ENCODE data around the gene KNDC1.
"Not testable (repeated sequence)": the region's sequence is repeated elsewhere in the genome, so short reads cannot be mapped to it uniquely, and the experiment has no call there.

Gene KNDC1

DNA sequence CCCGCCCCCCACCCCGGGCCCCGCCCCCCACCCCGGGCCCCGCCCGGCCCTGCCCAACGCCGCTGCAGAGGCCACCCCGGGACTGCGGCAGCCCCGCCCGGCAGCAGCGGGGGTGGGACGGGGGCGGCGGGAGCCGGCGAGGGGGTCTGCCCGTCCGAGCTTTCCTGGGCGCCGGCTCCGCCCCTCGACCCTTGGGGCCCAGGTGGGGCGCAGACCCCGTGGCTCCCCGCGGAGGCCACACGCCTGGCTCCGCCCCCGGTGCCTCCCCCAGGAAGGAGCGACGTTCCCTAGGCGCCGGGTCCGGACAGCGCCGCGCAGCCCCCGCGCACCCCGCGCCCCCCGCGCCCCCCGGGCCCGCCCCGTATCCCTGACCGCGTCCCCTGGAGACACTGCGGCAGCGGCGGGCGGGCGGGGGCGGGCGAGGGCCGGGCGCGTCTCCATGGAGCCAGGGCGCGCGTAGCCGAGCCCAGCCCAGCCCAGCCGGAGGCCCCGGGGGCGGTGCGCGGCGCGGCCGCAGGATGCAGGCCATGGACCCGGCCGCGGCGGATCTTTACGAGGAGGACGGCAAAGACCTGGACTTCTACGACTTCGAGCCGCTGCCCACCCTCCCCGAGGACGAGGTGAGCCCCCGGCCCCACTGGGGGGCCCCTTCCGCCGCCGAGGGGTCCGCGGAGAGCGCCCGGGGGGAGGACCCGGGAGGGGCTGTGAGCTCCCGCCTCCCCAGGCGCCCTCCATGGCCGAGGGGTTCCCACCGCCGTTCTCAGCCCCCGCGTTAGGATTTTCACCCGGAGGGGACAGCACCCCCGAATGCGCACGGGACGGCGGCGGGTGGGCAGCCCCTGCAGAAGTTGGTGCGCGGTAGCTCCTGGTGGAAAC lies at the start of gene KNDC1:
Gene KNDC1 (plus strand): TSS at position 270 of the 876 bp plus-strand sequence. CDS start 249 bp downstream, at position 519.
- DNase-seq = peak; percentile 56

- no peak for DNase-seq
These were observed 49.3 kb upstream of the KNDC1 start for GRCh38 chr10:133110609-133111275.

- not testable (repeated sequence) for DNase-seq
These were observed 48.4 kb upstream of the KNDC1 start for GRCh38 chr10:133111640-133112039.

DNA sequence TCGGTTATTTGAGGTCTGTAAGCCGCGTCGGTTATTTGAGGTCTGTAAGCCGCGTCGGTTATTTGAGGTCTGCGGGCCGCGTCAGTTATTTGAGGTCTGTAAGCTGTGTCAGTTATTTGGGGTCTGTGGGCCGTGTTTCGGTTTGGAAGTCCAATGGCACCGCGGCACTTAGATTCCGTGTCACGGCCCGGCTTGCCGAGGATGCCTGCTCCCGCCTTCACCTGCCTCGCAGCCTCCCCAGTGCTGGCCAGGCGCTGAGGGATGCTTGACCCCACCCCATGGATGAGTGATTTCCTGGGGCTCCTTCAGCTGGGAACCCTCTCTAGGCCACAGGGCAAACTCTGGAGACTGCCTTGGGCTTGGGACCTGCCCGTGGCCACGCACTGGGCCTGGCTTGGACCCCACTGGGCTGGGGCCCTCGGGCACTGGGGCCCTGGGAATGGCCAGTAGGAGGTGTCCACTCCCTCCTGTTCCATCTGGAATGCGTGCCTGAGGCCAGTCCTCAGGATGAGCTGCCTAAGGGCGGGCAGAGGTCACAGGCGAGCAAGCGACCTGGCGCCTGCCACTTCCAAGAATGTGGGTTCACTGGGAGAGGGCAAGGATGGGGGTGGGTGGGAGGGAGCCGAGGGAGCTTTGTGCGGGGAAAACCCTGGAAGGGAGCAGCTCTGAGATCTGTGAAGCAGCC lies 46.7 kb upstream of the KNDC1 start:
- DNase-seq = no peak

DNA sequence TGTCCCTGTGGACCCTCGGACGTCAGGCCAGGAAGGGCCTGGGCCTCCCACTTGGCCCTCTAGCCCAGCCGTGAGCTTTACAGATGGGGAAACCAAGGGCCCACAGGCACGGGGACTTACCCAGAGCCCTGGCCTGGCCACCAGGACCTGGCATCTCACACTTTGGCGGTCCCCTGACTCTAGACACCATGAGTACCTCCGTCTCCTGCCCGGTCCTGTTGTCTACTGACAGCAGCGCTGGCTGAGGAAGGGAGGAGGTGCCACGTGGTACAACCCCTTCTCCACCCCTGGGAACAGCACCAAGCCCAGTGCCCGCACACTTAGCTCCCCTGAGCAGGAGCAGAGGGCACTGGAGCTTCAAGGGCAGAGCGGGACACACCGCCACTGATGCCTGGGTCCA lies 46.2 kb upstream of the KNDC1 start:
- DNase-seq = no peak

DNA sequence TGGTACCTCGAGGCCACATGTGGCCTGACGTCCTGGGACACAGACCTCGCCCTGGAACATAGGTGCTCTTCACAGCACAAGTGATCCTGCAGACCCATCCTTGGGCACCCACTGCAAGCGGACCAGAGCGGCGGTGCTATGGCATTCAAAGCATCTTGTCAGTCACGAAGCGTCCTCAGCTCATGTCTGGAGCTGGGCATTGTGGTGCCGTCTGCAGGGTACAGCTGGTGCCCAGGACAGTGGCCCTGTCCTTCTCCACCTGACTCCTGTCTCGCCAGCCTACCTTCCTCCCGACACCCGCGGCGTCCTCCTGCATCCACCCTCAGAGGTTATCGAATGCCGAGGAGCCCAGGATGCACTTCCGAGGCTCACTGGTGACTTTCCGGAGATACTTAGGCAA lies 45.8 kb upstream of the KNDC1 start:
- DNase-seq = no peak

- no peak for DNase-seq
These were observed 45.1 kb upstream of the KNDC1 start for GRCh38 chr10:133114726-133115452.

DNA sequence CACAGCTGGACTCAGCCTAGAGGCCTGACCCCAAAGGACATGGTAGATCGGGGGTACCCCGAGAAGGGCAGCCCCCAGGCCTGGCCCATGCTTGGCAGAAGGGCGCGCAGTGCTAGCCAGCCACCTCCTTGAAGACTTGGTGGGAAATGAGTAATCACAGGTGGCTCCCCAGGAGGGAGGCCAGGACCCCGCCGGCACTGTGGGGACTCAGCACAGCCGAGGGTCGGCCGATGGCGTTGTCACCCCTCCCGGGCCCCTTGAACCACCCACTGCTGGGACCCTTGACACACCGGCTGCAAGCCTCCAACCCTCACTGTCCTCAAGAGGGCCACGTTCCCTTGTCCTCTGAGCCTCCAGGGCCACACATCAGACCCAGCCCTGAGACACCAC lies 44.6 kb upstream of the KNDC1 start:
- DNase-seq = no peak

DNA sequence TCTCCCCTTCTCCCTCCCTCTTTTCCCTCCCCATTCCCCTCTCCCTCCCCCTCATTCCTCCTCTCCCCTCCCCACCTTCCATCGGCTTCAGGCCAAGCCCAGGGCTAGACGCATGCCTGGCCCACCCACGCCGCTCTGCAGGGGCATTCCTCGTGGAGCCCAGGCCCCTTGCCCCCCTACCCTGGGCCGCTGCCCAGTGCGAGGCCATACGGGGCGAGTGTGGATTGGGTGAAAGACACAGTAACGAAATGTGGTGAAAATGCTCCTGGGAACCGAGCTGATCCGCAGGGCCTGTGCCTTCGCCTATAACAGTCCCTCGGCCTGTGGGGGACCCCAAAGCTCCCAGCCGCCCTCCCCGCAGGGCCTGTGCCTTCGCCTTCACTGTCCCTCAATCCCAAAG lies 44.0 kb upstream of the KNDC1 start:
- DNase-seq = no peak

DNA sequence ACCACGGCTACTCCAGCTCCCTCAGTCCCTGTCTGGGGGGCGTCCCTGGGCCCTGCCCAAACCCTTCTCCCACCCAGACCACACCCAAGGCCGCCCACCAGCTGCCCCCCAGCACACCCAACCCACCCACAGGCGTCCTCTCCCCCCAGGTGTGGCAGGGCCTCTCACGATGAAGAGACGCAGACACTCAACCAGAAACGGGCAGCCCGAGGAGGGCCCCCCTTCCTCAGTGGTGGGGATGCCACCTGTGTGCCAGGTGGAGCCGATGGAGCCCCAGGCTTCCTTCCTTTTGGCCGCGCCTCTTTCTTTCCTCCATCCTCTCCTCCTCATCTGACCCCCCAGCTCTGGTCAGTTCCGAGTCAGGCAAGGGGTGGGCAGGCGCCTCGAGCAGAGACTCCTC lies 43.6 kb upstream of the KNDC1 start:
- no peak for DNase-seq

DNA sequence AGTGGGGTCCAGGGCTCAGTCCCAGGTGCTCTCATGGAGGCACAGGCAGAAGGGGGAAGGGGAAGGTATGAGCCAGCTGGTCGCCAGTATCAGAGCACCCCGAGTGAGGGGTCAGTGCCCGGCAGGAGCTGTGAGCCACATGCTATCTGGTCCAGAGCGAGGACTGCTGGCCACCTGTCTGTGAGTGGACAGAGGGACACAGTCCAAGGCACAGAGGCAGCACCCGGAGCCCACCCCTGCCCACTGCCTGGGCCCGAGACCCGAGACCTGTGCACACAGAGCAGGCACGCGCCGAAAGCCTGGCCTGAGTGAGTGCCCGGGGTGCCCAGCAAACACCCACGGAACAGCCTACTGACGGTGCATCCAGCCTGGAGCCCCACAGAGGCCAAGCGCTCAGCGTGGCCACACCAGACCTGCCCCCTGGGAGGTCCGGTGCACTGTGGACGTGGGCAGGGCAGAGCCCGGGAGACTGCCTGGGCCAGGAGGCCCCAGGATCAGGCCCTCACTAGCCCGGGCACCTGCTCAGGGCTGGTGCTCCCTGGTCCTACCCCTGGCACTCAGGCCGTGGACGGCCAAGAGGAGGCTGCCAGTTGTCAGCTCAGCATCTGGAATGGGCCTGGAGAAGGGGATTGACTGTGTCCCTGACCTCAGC lies 42.9 kb upstream of the KNDC1 start:
- no peak for DNase-seq

GRCh38 chr10:133117688-133118071 lies 42.3 kb upstream of the KNDC1 start:
- no peak for DNase-seq

GRCh38 chr10:133121479-133121878 lies 38.5 kb upstream of the KNDC1 start:
- DNase-seq = no peak

GRCh38 chr10:133122171-133122935 lies 37.7 kb upstream of the KNDC1 start:
- DNase-seq = no peak

GRCh38 chr10:133123050-133123745 lies 36.8 kb upstream of the KNDC1 start:
- no peak for DNase-seq

DNA sequence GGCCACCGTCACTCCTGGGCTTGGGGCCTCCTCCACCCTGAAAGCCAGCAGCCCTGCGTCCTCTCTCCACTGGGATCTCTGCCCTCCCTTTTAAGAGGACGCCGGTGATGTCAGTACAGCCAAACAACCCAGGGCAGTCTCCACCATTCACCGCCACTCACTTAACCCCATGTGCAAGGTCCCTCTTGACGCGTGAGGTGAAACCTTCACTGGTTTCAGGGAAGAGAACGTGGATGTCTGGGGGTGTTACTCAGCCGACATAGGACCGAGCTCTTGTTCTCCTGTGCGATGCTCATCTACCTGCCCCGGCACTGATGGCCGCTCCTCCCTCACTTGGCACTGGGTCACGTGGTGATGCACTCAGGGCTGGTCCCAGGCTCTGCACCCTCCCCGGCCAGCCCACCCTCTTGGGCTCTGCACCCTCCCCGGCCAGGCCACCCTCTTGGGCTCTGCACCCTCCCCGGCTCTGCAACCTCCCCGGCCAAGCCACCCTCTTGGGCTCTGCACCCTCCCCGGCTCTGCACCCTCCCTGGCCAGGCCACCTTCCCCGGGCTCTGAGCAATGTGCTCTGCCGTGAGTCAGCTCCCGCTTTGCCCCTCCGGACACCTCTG lies 36.2 kb upstream of the KNDC1 start:
- DNase-seq = no peak

DNA sequence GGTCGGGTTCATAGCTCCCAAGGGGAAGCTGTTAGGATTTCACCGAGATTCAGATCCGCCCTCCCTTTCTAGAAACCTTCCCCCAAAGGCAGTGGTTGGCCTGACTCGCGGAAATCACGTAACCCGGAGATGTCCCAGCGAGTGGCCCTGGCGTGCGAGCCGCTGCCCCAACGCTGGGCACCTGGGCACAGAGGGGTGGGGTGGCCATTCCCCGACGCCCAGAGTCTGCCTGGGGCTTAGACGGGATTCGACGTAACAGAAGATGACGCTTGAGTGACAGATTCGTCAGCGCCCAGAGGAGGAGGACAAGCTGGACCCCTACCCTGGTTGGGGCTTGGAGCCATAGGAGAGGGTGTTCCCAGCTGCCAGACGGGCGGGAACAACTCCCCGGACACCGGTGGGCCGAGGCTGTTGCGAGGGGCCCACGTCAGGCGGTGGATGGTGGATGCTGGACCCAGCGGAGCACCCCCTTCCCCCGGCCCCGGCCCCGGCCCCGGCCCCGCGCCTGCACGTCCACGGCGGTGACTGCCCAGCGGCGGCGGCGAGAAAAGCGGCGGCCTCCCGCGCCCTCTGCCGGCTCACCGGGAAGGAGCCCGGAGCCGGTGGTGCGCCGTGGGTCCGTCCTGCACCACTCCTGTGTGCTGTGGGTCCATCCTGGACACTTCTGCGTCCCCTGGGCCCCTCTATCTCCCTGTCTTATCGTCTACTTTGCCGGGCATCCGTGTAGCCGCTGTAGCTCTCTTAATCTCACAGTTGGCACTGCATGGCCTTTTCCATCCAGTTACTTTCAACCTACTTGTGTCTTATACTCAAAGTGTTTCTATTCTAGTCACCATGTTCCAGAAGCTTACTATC lies 35.4 kb upstream of the KNDC1 start:
- DNase-seq = peak; percentile 76

- DNase-seq = no peak
These were observed 34.1 kb upstream of the KNDC1 start for GRCh38 chr10:133125901-133126300.

DNA sequence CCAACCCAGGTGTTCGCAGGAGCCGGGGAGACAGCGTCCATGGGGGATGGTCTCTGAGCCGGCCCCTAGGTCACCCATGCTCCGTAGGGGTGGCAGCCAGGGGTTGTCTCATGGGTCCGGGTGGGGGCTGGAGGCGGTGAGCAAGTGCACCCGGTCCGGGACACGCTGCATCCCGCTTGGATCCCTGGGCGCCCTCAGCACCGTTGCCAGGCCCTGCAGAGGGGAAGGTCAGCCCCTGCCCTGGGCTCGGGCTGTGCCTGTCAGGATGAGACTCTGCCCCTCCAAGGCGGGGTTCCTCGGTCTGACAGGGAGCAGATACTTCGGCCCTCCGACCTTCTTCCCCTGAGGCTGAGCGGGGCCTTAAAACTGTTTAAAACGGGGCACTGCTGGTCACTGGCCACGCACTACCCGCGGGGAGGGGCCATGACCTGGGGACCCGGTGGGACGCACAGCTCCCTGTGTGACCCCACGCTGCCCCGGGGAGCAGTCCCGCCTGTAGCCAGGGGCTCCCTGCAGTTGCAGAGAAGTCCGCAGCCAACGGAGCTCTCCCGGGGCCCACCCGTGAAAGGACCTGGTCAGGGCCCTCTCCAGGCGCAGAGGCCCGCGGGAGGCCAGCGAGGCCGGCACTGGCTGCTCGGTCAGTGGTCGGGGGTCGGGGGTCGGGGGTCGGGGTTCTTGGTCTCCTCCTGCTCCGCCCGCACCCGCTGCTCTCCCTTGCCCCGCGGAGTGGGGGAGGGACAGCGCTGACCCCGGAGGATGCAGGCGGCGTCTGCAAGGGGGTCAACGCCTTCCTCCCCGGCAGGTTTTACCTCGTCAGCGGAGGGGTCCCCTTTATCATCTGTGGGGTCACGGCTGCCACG lies 33.4 kb upstream of the KNDC1 start:
- no peak for DNase-seq
